H1 (cell line): ENCODE data around the gene CYB561A3. TPM values are rescaled to one million over a fixed set of nuclear protein-coding genes. Genes with fewer than 3 reads are reported as not detected.

Source experiments
- CTCF ChIA-PET: fragments of 300-600 bp; sonication (Branson Sonifier 250); formaldehyde crosslinking; loops from one replicate; lab custom pipeline; 2021; ENCODE audit not compliant: partially characterized antibody; lab: Charles Lee
- POLR2A ChIA-PET: fragments of 300-600 bp; sonication (Branson Sonifier 250); formaldehyde crosslinking; loops from one replicate; lab custom pipeline; 2021; ENCODE audit warnings: inconsistent platforms; ENCODE audit not compliant: partially characterized antibody; lab: Charles Lee
- DNase-seq, 2 experiments: peaks; one replicate each; pipeline versions ENCODE4 v3.0.0 to v3.0.0-alpha.2; 2010 to 2022; ENCODE audit warnings: low spot score in 2 of 2, low read depth in 1 of 2, mixed read lengths in 1 of 2
- FAIRE-seq: peaks from 2 replicates; lab custom pipeline; 2011; peaks lifted over from hg19 to GRCh38; lab: Jason Lieb, UNC
- H2AFZ ChIP-seq: 2 replicates; pipeline ENCODE4 v1.8.1; 2012; ENCODE audit warnings: low read length, inconsistent platforms
- H2AK5ac ChIP-seq: 2 replicates; pipeline ENCODE4 v1.6.1; 2013; ENCODE audit warnings: low read depth, low read length
- H2BK120ac ChIP-seq: replicated peaks from 2 replicates; pipeline ENCODE3; 2013; ENCODE audit warnings: low read depth, low read length, inconsistent platforms
- H2BK12ac ChIP-seq: 2 replicates; pipeline ENCODE4 v1.6.1; 2013; ENCODE audit warnings: low read depth, low read length
- H2BK15ac ChIP-seq: 2 replicates; pipeline ENCODE4 v1.6.1; 2013; ENCODE audit warnings: low read length
- H2BK20ac ChIP-seq: 2 replicates; pipeline ENCODE4 v1.6.1; 2013; ENCODE audit warnings: low read length
- H2BK5ac ChIP-seq: 2 replicates; pipeline ENCODE4 v1.6.1; 2013; ENCODE audit warnings: low read depth, low read length
- H3K14ac ChIP-seq: 2 replicates; pipeline ENCODE4 v1.6.1; 2013; ENCODE audit warnings: inconsistent platforms; ENCODE audit not compliant: insufficient read length
- H3K18ac ChIP-seq: 2 replicates; pipeline ENCODE4 v1.6.1; 2013; ENCODE audit warnings: low read length; ENCODE audit errors: extremely low read depth
- H3K23ac ChIP-seq: 2 replicates; pipeline ENCODE4 v1.6.1; 2013; ENCODE audit warnings: inconsistent platforms; ENCODE audit not compliant: insufficient read length
- H3K23me2 ChIP-seq: 2 replicates; pipeline ENCODE4 v1.6.1; 2013; ENCODE audit warnings: low read depth, low read length
- H3K27ac ChIP-seq: 2 replicates; pipeline ENCODE4 v1.6.1; 2011; ENCODE audit warnings: low read depth, low read length, inconsistent platforms
- H3K27me3 ChIP-seq, 4 experiments: replicated peaks in 1 of 4; 1 replicate in 1 of 4; 2 replicates in 3 of 4; pipeline versions ENCODE4 v1.6.1 to v1.8.1; 2011 to 2013; ENCODE audit warnings: low read length in 3 of 4, mild to moderate bottlenecking in 3 of 4, inconsistent platforms in 2 of 4, mixed read lengths in 2 of 4, moderate library complexity in 1 of 4; ENCODE audit not compliant: control insufficient read depth in 3 of 4, insufficient read depth in 3 of 4; ENCODE audit errors: extremely low read depth in 1 of 4
- H3K36me3 ChIP-seq, 4 experiments: 2 replicates each; pipeline versions ENCODE4 v1.6.1 to v1.8.1; 2011 to 2013; ENCODE audit warnings: mild to moderate bottlenecking in 4 of 4, low read length in 3 of 4, moderate library complexity in 2 of 4, control low read depth in 1 of 4, inconsistent platforms in 1 of 4; ENCODE audit not compliant: insufficient read depth in 4 of 4, control insufficient read depth in 2 of 4
- H3K4ac ChIP-seq: replicated peaks from 2 replicates; pipeline ENCODE3; 2013; ENCODE audit warnings: low read length, low read depth, mixed read lengths, inconsistent platforms; ENCODE audit not compliant: insufficient read length
- H3K4me1 ChIP-seq, 4 experiments: replicated peaks in 1 of 4; 1 replicate in 1 of 4; 2 replicates in 3 of 4; pipeline versions ENCODE4 v1.6.1 to v1.8.1; 2011 to 2013; ENCODE audit warnings: low read length in 3 of 4, inconsistent platforms in 2 of 4, mixed read lengths in 1 of 4; ENCODE audit not compliant: insufficient read depth in 4 of 4, control insufficient read depth in 3 of 4
- H3K4me2 ChIP-seq, 2 experiments: 2 replicates each; pipeline versions ENCODE4 v1.6.1 to v1.8.1; 2011 to 2013; ENCODE audit warnings: low read depth in 2 of 2, low read length in 2 of 2, control low read depth in 1 of 2, inconsistent platforms in 1 of 2, mild to moderate bottlenecking in 1 of 2; ENCODE audit not compliant: insufficient read depth in 1 of 2
- H3K4me3 ChIP-seq, 4 experiments: fragments of 200-600, 300-600 bp in 1 of 4; sonication (generic), shearing (Covaris generic), sonication (Bioruptor Twin) in 1 of 4; 2 replicates each; pipeline versions ENCODE4 v1.5.1 to v1.8.1; 2011 to 2016; ENCODE audit warnings: low read length in 4 of 4, low read depth in 3 of 4, control low read depth in 2 of 4, inconsistent platforms in 2 of 4, mild to moderate bottlenecking in 2 of 4, mixed read lengths in 1 of 4, moderate library complexity in 1 of 4; ENCODE audit not compliant: insufficient read depth in 2 of 4; ENCODE audit errors: extremely low read depth in 1 of 4
- H3K56ac ChIP-seq: replicated peaks from 2 replicates; pipeline ENCODE3; 2013; ENCODE audit warnings: low read depth, mild to moderate bottlenecking, mixed read lengths, low read length, inconsistent platforms; ENCODE audit not compliant: insufficient read length
- H3K79me1 ChIP-seq: 2 replicates; pipeline ENCODE4 v1.6.1; 2013; ENCODE audit warnings: low read depth, low read length, control low read depth
- H3K79me2 ChIP-seq, 2 experiments: 2 replicates each; pipeline versions ENCODE4 v1.6.1 to v1.8.1; 2012 to 2013; ENCODE audit warnings: low read length in 2 of 2, mild to moderate bottlenecking in 2 of 2, inconsistent platforms in 1 of 2; ENCODE audit not compliant: insufficient read depth in 2 of 2, control insufficient read depth in 1 of 2
- H3K9ac ChIP-seq, 4 experiments: replicated peaks in 1 of 4; 1 replicate in 1 of 4; 2 replicates in 3 of 4; pipeline versions ENCODE4 v1.6.1 to v1.8.1; 2011 to 2013; ENCODE audit warnings: low read depth in 3 of 4, low read length in 3 of 4, control low read depth in 2 of 4, mild to moderate bottlenecking in 2 of 4, moderate library complexity in 2 of 4, inconsistent platforms in 1 of 4; ENCODE audit errors: extremely low read depth in 1 of 4
- H3K9me3 ChIP-seq, 2 experiments: 2 replicates each; pipeline versions ENCODE4 v1.6.1 to v1.8.1; 2012 to 2013; ENCODE audit warnings: mild to moderate bottlenecking in 2 of 2, moderate library complexity in 2 of 2, control low read depth in 1 of 2, inconsistent platforms in 1 of 2, low read depth in 1 of 2, low read length in 1 of 2, mixed read lengths in 1 of 2; ENCODE audit not compliant: insufficient read depth in 2 of 2
- H4K20me1 ChIP-seq, 2 experiments: replicated peaks in 1 of 2; 2 replicates each; pipeline versions ENCODE3 to v1.8.1; 2011 to 2013; ENCODE audit warnings: inconsistent platforms in 2 of 2, low read length in 2 of 2, mild to moderate bottlenecking in 1 of 2; ENCODE audit not compliant: insufficient read depth in 2 of 2, control insufficient read depth in 1 of 2
- H4K5ac ChIP-seq: 2 replicates; pipeline ENCODE4 v1.6.1; 2013; ENCODE audit warnings: low read length, low read depth, mixed read lengths, inconsistent platforms; ENCODE audit not compliant: insufficient read length
- H4K8ac ChIP-seq: 2 replicates; pipeline ENCODE4 v1.8.0; 2013; ENCODE audit warnings: mild to moderate bottlenecking, moderate library complexity, low read length, inconsistent platforms; ENCODE audit not compliant: insufficient read depth; ENCODE audit errors: extremely low read depth
- H4K91ac ChIP-seq: replicated peaks from 2 replicates; pipeline ENCODE3; 2013; ENCODE audit warnings: low read length, mixed read lengths, inconsistent platforms; ENCODE audit not compliant: insufficient read length
- BACH1 ChIP-seq: IDR thresholded peaks from 2 replicates; pipeline ENCODE4 v1.6.1; 2012; ENCODE audit warnings: low read length, improper control_type of control experiment
- BCL11A ChIP-seq, 2 experiments: IDR thresholded peaks; one replicate each; pipeline ENCODE4 v1.6.1; 2011; ENCODE audit warnings: low read depth in 2 of 2, low read length in 2 of 2, mild to moderate bottlenecking in 2 of 2
- CREB1 ChIP-seq: IDR thresholded peaks from 2 replicates; pipeline ENCODE4 v1.6.1; 2012; ENCODE audit warnings: inconsistent platforms
- HDAC6 ChIP-seq: IDR thresholded peaks from one replicate; pipeline ENCODE4 v1.7.1; 2012; ENCODE audit warnings: low read depth, mild to moderate bottlenecking, inconsistent platforms, low read length, moderate library complexity
- WGBS, 2 experiments: shearing (Covaris generic) in 1 of 2; methylation state at CpG; one replicate each; pipeline versions ENCODE4 v1.1.6 to v1.1.7; 2013 to 2015; ENCODE audit warnings: low lambda C conversion rate in 2 of 2, mixed read lengths in 2 of 2, inconsistent platforms in 1 of 2, low coverage in 1 of 2, missing lambda C conversion rate in 1 of 2; ENCODE audit not compliant: insufficient replicate concordance in 2 of 2, insufficient coverage in 1 of 2, insufficient read length in 1 of 2; ENCODE audit errors: extremely low coverage in 1 of 2, missing lambda C conversion rate in 1 of 2; 5-methylcytosine and 5-hydroxymethylcytosine counted together
- polyA plus RNA-seq, 7 experiments: library from polyadenylated mRNA; depleted of rRNA in 3 of 7; stranded (reverse) in 5 of 7; unstranded in 2 of 7; fragments of >200 nt in 5 of 7; fragments of 200-250 nt in 2 of 7; gene quantifications; 1 replicate in 5 of 7; 2 replicates in 1 of 7; 4 replicates in 1 of 7; pipeline versions ENCODE4 v1.2.1 to v1.2.3, GENCODE V29; 2011 to 2013; ENCODE audit warnings: missing spikeins in 2 of 7, mixed read lengths in 2 of 7
- total RNA-seq: library from RNA; stranded (reverse); fragmentation: NEBNext Ultra II Directional; extraction: Animal tissue kit (Norgen Biotek cat#: 25700); gene quantifications from 2 replicates; pipeline ENCODE4 v1.2.1, GENCODE V29; 2021

The CYB561A3 gene
- total and polyA plus RNA-seq, 2 of the 8 experiments (the other 6 are each of a cell fraction or from before 2014, with no cell fraction given) = 29.6 to 41.2 TPM

DNA sequence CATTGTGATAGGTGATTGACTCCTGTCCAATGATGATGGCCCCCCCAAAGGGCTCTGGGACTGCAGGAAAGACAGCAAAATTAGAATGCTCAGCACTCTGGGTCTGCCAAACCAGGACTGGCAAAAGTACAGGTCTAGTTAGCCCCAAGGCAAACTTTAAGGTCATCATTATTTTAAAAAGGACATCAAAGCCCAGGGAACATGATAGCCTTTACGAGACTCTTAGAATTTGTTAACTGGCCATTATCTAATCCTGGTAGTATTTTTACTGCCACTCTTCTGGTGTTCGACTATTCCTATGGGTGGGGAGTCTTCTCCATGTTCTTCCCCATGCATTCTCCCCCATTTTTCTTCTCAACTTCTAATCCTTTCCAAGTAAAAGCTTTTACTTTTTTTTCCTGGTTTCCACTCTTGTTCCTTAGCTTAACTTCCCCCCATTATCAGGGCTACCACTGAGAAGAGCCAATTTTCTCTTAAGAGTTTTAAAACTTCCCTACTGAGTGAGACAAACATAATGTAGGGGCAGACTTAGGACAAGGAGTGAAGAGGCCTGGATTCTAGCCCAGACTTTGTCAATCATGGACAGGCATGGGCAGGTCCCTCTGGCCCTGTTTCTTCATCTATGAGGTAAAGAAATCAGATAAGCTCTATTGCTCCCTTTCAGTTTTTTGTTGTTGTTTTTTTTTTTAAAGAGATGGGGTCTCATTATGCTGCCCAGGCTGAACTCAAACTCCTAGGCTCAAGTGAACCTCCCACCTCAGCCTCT, 35.9 kb downstream of the CYB561A3 start:
- CTCF ChIA-PET = interaction anchor here (1.1 to 3.4 kb wide), 3 partner anchors 11 to 60 kb away, joined by 7 to 19 read pairs (median 7); no protein-coding TSS in a partner anchor

More for the DNA sequence above, 35.9 kb downstream of the CYB561A3 start:
- H3K79me2 ChIP-seq = peaks cover 5 to 43% of the 10 kb centered on the region in 2 experiments
- no peaks in the 10 kb centered on the region for H3K4me1 ChIP-seq
- peaks cover 4% of the 10 kb centered on the region; the same call in 1 of the 2 replicates for H3K79me1 ChIP-seq
- no peak for FAIRE-seq
- H2BK5ac ChIP-seq = no peak overlapping the region
- H4K8ac ChIP-seq = no peak overlapping the region
- H3K23ac ChIP-seq = no peak overlapping the region
- H3K4me2 ChIP-seq = no peak overlapping the region
- H3K9ac ChIP-seq = no peak overlapping the region
- H3K18ac ChIP-seq = no peak overlapping the region
- no peak overlapping the region for H3K4me3 ChIP-seq
- no peaks in the 10 kb centered on the region for H3K9me3 ChIP-seq
- H2BK15ac ChIP-seq = no peak overlapping the region
- POLR2A ChIA-PET = interaction anchor here (0.9 to 1.5 kb wide), 4 partner anchors 20 to 27 kb away, joined by 3 to 4 read pairs (median 4); no protein-coding TSS in a partner anchor
- no peak overlapping the region for H3K4ac ChIP-seq
- no peak for TF ChIP-seq HDAC6
- no peak for TF ChIP-seq BCL11A (IDR thresholded peaks at IDR 0.05; ENCODE audit: low read depth in 2 of 2, low read length in 2 of 2)
- TF ChIP-seq CREB1 = no peak
- no peak for TF ChIP-seq BACH1
- TF ChIP-seq, all 59 proteins: peak for 0
- Histone ChIP-seq H2BK12ac (no peak overlapping the region), H4K91ac (no peak overlapping the region), H4K5ac (no peak overlapping the region), H3K23me2 (no peaks in the 10 kb centered on the region), H2AFZ (no peak overlapping the region), H2AK5ac (no peak overlapping the region), H3K27ac (no peak overlapping the region), H3K14ac (no peak overlapping the region), H2BK20ac (no peak overlapping the region), H4K20me1 (peaks cover 0 to 12% of the 10 kb centered on the region in 2 experiments), H2BK120ac (no peak overlapping the region), H3K27me3 (no peaks in the 10 kb centered on the region), H3K56ac (no peak overlapping the region), H3K36me3 (peaks cover 37 to 84% (median 74%) of the 10 kb centered on the region in 4 experiments)
- DNase-seq = no peak
- WGBS, 2 experiments = 94% methylated on average over 2 of the region's 2 CpGs; no CpG with 5 or more reads in 1 of the 2 experiments
